H9 (cell line): Measurements from ENCODE around the gene SLIT1. TPM values are rescaled to one million over a fixed set of nuclear protein-coding genes. Genes with fewer than 3 reads are reported as not detected.

Source experiments
- DNase-seq: peaks from one replicate; pipeline ENCODE4 v3.0.0-alpha.2; 2017
- H2AFZ ChIP-seq: one replicate; pipeline ENCODE4 v1.6.1; 2013; ENCODE audit warnings: mild to moderate bottlenecking, low read length, control low read depth, moderate library complexity
- H2AK5ac ChIP-seq: 2 replicates; pipeline ENCODE4 v1.6.1; 2013; ENCODE audit warnings: low read length, control low read depth, mixed read lengths; ENCODE audit not compliant: insufficient read length
- H2BK120ac ChIP-seq: one replicate; pipeline ENCODE4 v1.6.1; 2013; ENCODE audit warnings: low read depth, mild to moderate bottlenecking, low read length, control low read depth, inconsistent platforms; ENCODE audit not compliant: poor library complexity, severe bottlenecking
- H2BK12ac ChIP-seq: 2 replicates; pipeline ENCODE4 v1.6.1; 2013; ENCODE audit warnings: low read length, control low read depth, mixed read lengths, low read depth; ENCODE audit not compliant: insufficient read length
- H2BK15ac ChIP-seq: 2 replicates; pipeline ENCODE4 v1.6.1; 2013; ENCODE audit warnings: low read depth, low read length, control low read depth
- H2BK20ac ChIP-seq: one replicate; pipeline ENCODE4 v1.6.1; 2013; ENCODE audit warnings: low read depth, mild to moderate bottlenecking, low read length, control low read depth, inconsistent platforms; ENCODE audit not compliant: poor library complexity, severe bottlenecking
- H2BK5ac ChIP-seq: 2 replicates; pipeline ENCODE4 v1.6.1; 2013; ENCODE audit warnings: low read length, control low read depth, mixed read lengths; ENCODE audit not compliant: insufficient read length
- H3K14ac ChIP-seq: 2 replicates; pipeline ENCODE4 v1.6.1; 2013; ENCODE audit warnings: low read length, control low read depth; ENCODE audit not compliant: insufficient read depth
- H3K18ac ChIP-seq: 2 replicates; pipeline ENCODE4 v1.6.1; 2013; ENCODE audit warnings: low read depth, mild to moderate bottlenecking, mixed read lengths, low read length, control low read depth; ENCODE audit not compliant: insufficient read length
- H3K23ac ChIP-seq: 2 replicates; pipeline ENCODE4 v1.6.1; 2013; ENCODE audit warnings: low read length, control low read depth, mixed read lengths, low read depth; ENCODE audit not compliant: insufficient read length
- H3K23me2 ChIP-seq: 2 replicates; pipeline ENCODE4 v1.6.1; 2013; ENCODE audit warnings: low read depth, mild to moderate bottlenecking, mixed read lengths, low read length, control low read depth; ENCODE audit not compliant: insufficient read length, poor library complexity, severe bottlenecking
- H3K27ac ChIP-seq: 2 replicates; pipeline ENCODE4 v1.5.1; 2013; ENCODE audit warnings: low read length, control low read depth, mixed read lengths, low read depth; ENCODE audit not compliant: insufficient read length
- H3K27me3 ChIP-seq: 2 replicates; pipeline ENCODE4 v1.6.1; 2013; ENCODE audit warnings: low read length, control low read depth, inconsistent platforms; ENCODE audit not compliant: insufficient read depth
- H3K4ac ChIP-seq: 2 replicates; pipeline ENCODE4 v1.6.1; 2013; ENCODE audit warnings: low read depth, mild to moderate bottlenecking, control low read depth, inconsistent platforms, low read length, moderate library complexity
- H3K4me1 ChIP-seq: 2 replicates; pipeline ENCODE4 v1.6.1; 2013; ENCODE audit warnings: low read length, control low read depth, inconsistent platforms; ENCODE audit not compliant: insufficient read depth
- H3K4me2 ChIP-seq: 2 replicates; pipeline ENCODE4 v1.6.1; 2013; ENCODE audit warnings: low read length, control low read depth, mixed read lengths; ENCODE audit not compliant: insufficient read length, insufficient read depth
- H3K56ac ChIP-seq: 2 replicates; pipeline ENCODE4 v1.6.1; 2013; ENCODE audit warnings: low read depth, mild to moderate bottlenecking, mixed read lengths, low read length, control low read depth; ENCODE audit not compliant: insufficient read length
- H3K79me1 ChIP-seq: 2 replicates; pipeline ENCODE4 v1.6.1; 2013; ENCODE audit warnings: low read depth, mild to moderate bottlenecking, moderate library complexity, low read length, control low read depth, inconsistent platforms; ENCODE audit not compliant: insufficient read depth, poor library complexity, severe bottlenecking
- H3K79me2 ChIP-seq: 2 replicates; pipeline ENCODE4 v1.6.1; 2013; ENCODE audit warnings: low read length, control low read depth, inconsistent platforms; ENCODE audit not compliant: insufficient read depth
- H3K9ac ChIP-seq: 2 replicates; pipeline ENCODE4 v1.6.1; 2013; ENCODE audit warnings: low read length, control low read depth, mixed read lengths; ENCODE audit not compliant: insufficient read length; ENCODE audit errors: extremely low read depth
- H3K9me3 ChIP-seq: one replicate; pipeline ENCODE4 v1.6.1; 2013; ENCODE audit warnings: low read depth, low read length, inconsistent platforms; ENCODE audit not compliant: control insufficient read depth
- H3T11ph ChIP-seq: one replicate; pipeline ENCODE4 v1.6.1; 2013; ENCODE audit warnings: mild to moderate bottlenecking, low read length, control low read depth, inconsistent platforms
- H4K20me1 ChIP-seq: one replicate; pipeline ENCODE4 v1.6.1; 2013; ENCODE audit not compliant: control insufficient read depth, insufficient read length, insufficient read depth
- H4K5ac ChIP-seq: 2 replicates; pipeline ENCODE4 v1.6.1; 2013; ENCODE audit warnings: low read depth, mild to moderate bottlenecking, mixed read lengths, low read length, control low read depth; ENCODE audit not compliant: insufficient read length
- H4K8ac ChIP-seq: replicated peaks from 2 replicates; pipeline ENCODE4 v1.6.1; 2013; ENCODE audit warnings: low read length, control low read depth, mixed read lengths, low read depth; ENCODE audit not compliant: insufficient read length
- H4K91ac ChIP-seq: 2 replicates; pipeline ENCODE4 v1.6.1; 2013; ENCODE audit warnings: low read depth, mild to moderate bottlenecking, moderate library complexity, mixed read lengths, low read length, control low read depth; ENCODE audit not compliant: insufficient read length
- H3K27ac Mint-ChIP-seq, 3 experiments: 2 replicates in 2 of 3; 3 replicates in 1 of 3; pipeline ENCODE4 v1.8.0; 2020 to 2021; ENCODE audit warnings: mixed read lengths in 3 of 3, mild to moderate bottlenecking in 1 of 3, moderate library complexity in 1 of 3
- H3K27me3 Mint-ChIP-seq: 2 replicates; pipeline ENCODE4 v1.8.0; 2021; ENCODE audit warnings: low read depth, mild to moderate bottlenecking, moderate library complexity, mixed read lengths
- H3K36me3 Mint-ChIP-seq, 3 experiments: 2 replicates in 2 of 3; 3 replicates in 1 of 3; pipeline ENCODE4 v1.8.0; 2020 to 2021; ENCODE audit warnings: low read depth in 3 of 3, mixed read lengths in 3 of 3; ENCODE audit not compliant: insufficient read depth in 1 of 3
- H3K4me1 Mint-ChIP-seq, 2 experiments: 2 replicates each; pipeline ENCODE4 v1.8.0; 2020; ENCODE audit warnings: mixed read lengths in 2 of 2
- H3K4me3 Mint-ChIP-seq, 2 experiments: 2 replicates in 1 of 2; 3 replicates in 1 of 2; pipeline ENCODE4 v1.8.0; 2020 to 2021; ENCODE audit warnings: mild to moderate bottlenecking in 2 of 2, mixed read lengths in 2 of 2, moderate library complexity in 1 of 2
- H3K9me3 Mint-ChIP-seq, 2 experiments: 2 replicates in 1 of 2; 3 replicates in 1 of 2; pipeline ENCODE4 v1.8.0; 2020; ENCODE audit warnings: mild to moderate bottlenecking in 2 of 2, mixed read lengths in 2 of 2, moderate library complexity in 1 of 2
- WGBS: extraction: QIAGEN DNeasy Blood & Tissue Kit; methylation state at CpG from one replicate; pipeline ENCODE4 v1.1.7; 2013; ENCODE audit warnings: missing lambda C conversion rate, low lambda C conversion rate, mixed read lengths; ENCODE audit not compliant: insufficient read length; ENCODE audit errors: extremely low coverage; 5-methylcytosine and 5-hydroxymethylcytosine counted together
- total RNA-seq: library from RNA; stranded (reverse); gene quantifications from 2 replicates; pipeline ENCODE4 v1.2.1, GENCODE V29; 2021
- TF ChIP-seq, protein P1 (sequence below): fragments of 200-600 bp; sonication (generic); conservative IDR thresholded peaks from 3 replicates; pipeline ENCODE4 v1.8.0; 2021; ENCODE audit warnings: antibody characterized with exemption, mild to moderate bottlenecking

The SLIT1 gene
- total RNA-seq, 1 experiment from 2014 or later = 0.57 TPM

DNA sequence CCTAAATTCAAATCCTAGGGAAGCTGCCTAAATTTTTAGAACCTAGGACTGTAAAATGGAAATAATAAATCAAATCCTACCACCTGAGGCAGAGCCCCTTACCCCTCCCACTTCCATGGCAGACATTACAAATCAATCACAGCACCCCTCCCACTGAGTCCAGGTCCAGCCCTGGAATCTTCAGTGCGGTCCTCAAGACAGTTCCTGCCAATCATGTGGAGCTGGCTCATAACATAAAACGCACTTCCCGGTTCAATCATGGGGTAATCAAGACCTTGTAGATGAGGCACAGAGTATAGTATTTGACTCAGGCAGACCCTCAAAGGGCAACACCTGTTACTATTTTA is 157.0 kb downstream of the SLIT1 start:
- H4K20me1 ChIP-seq = no peaks in the 10 kb centered on the region
- no peak for DNase-seq
- WGBS = no CpG with 5 or more reads among the region's 3 CpGs
- H3K23me2 ChIP-seq = no peaks in the 10 kb centered on the region
- no peak overlapping the region for H3K9ac ChIP-seq
- H2BK120ac ChIP-seq = no peak overlapping the region
- no peak overlapping the region for H3K18ac ChIP-seq
- H3K4ac ChIP-seq = no peak overlapping the region
- no peaks in the 10 kb centered on the region for H3K27me3 ChIP-seq
- Mint-ChIP-seq H3K4me1 (peaks cover 33 to 39% of the 10 kb centered on the region in 2 experiments), H3K27me3 (peaks cover 6% of the 10 kb centered on the region; the same call in 1 of the 2 replicates), H3K4me3 (no peak overlapping the region), H3K36me3 (no peaks in the 10 kb centered on the region), H3K27ac (no peak overlapping the region), H3K9me3 (no peaks in the 10 kb centered on the region)
- no peak overlapping the region for H3K23ac ChIP-seq
- no peak overlapping the region for H3K4me2 ChIP-seq
- TF ChIP-seq, protein P1, sequence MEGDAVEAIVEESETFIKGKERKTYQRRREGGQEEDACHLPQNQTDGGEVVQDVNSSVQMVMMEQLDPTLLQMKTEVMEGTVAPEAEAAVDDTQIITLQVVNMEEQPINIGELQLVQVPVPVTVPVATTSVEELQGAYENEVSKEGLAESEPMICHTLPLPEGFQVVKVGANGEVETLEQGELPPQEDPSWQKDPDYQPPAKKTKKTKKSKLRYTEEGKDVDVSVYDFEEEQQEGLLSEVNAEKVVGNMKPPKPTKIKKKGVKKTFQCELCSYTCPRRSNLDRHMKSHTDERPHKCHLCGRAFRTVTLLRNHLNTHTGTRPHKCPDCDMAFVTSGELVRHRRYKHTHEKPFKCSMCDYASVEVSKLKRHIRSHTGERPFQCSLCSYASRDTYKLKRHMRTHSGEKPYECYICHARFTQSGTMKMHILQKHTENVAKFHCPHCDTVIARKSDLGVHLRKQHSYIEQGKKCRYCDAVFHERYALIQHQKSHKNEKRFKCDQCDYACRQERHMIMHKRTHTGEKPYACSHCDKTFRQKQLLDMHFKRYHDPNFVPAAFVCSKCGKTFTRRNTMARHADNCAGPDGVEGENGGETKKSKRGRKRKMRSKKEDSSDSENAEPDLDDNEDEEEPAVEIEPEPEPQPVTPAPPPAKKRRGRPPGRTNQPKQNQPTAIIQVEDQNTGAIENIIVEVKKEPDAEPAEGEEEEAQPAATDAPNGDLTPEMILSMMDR = no peak
- no peak overlapping the region for H2AK5ac ChIP-seq
- H3K56ac ChIP-seq = no peak overlapping the region
- H3K27ac ChIP-seq = no peak overlapping the region
- H3T11ph ChIP-seq = no peak overlapping the region
- H2BK12ac ChIP-seq = no peak overlapping the region
- no peak overlapping the region for H4K5ac ChIP-seq
- no peak overlapping the region for H2BK20ac ChIP-seq
- no peak overlapping the region for H2AFZ ChIP-seq
- H4K91ac ChIP-seq = no peak overlapping the region
- H3K14ac ChIP-seq = no peak overlapping the region
- H2BK5ac ChIP-seq = no peak overlapping the region
- no peaks in the 10 kb centered on the region for H3K79me2 ChIP-seq
- H3K79me1 ChIP-seq = no peaks in the 10 kb centered on the region
- H3K4me1 ChIP-seq = peaks cover 3% of the 10 kb centered on the region; the same call in 1 of the 2 replicates
- H3K9me3 ChIP-seq = no peaks in the 10 kb centered on the region
- H2BK15ac ChIP-seq = no peak overlapping the region
- H4K8ac ChIP-seq = no peak overlapping the region
